Endometrial microvascular endothelial cells (primary cell): ENCODE measurements around the gene NADSYN1. TPM values are rescaled to one million over a fixed set of nuclear protein-coding genes. Genes with fewer than 3 reads are reported as not detected.

ENCODE experiments used
- in situ Hi-C: cut with HindIII; loops from 2 replicates; pipeline ENCODE4 v1.10.0; 2017; ENCODE audit warnings: low sequenced_read_pairs, low pct_unique_long_range_greater_than_20kb; ENCODE audit errors: inconsistent ontology term
- total RNA-seq: library from RNA; depleted of rRNA; stranded (reverse); fragments of >200 nt; gene quantifications from one replicate; pipeline ENCODE4 v1.2.3, GENCODE V29; 2015; ENCODE audit errors: inconsistent ontology term

NADSYN1 gene
- total RNA-seq, 1 donor from 2014 or later: 81.0 TPM

- in situ Hi-C loops: no loop called here
These were observed 20.0 kb upstream of the NADSYN1 start for GRCh38 chr11:71432761-71433647.

- in situ Hi-C loops: no loop called here
These were observed 19.2 kb upstream of the NADSYN1 start for GRCh38 chr11:71433648-71434450.

- in situ Hi-C loops: no loop called here
These were observed 18.4 kb upstream of the NADSYN1 start for GRCh38 chr11:71434576-71435130.

GRCh38 chr11:71435278-71435951, 17.6 kb upstream of the NADSYN1 start:
- in situ Hi-C loops: no loop called here

GRCh38 chr11:71436861-71437260, 16.1 kb upstream of the NADSYN1 start:
- in situ Hi-C loops: no loop called here

GRCh38 chr11:71437399-71437798, 15.6 kb upstream of the NADSYN1 start:
- in situ Hi-C loops: no loop called here

- in situ Hi-C loops: no loop called here
These were observed 15.1 kb upstream of the NADSYN1 start for GRCh38 chr11:71437879-71438278.

GRCh38 chr11:71438650-71439049, 14.4 kb upstream of the NADSYN1 start:
- in situ Hi-C loops: no loop called here

- in situ Hi-C loops: no loop called here
These were observed 12.8 kb upstream of the NADSYN1 start for GRCh38 chr11:71440021-71440755.

GRCh38 chr11:71441251-71441650, 11.8 kb upstream of the NADSYN1 start:
- in situ Hi-C loops: no loop called here

- in situ Hi-C loops: no loop called here
These were observed 10.9 kb upstream of the NADSYN1 start for GRCh38 chr11:71442123-71442522.

GRCh38 chr11:71442880-71443279, 10.1 kb upstream of the NADSYN1 start:
- in situ Hi-C loops: no loop called here

GRCh38 chr11:71443736-71444445, 9.1 kb upstream of the NADSYN1 start:
- in situ Hi-C loops: no loop called here

- in situ Hi-C loops: no loop called here
These were observed 8.2 kb upstream of the NADSYN1 start for GRCh38 chr11:71444811-71445210.

GRCh38 chr11:71446150-71446549, 6.9 kb upstream of the NADSYN1 start:
- in situ Hi-C loops: no loop called here

GRCh38 chr11:71446942-71447688, 5.9 kb upstream of the NADSYN1 start:
- in situ Hi-C loops: no loop called here

- in situ Hi-C loops: no loop called here
These were observed 5.2 kb upstream of the NADSYN1 start for GRCh38 chr11:71447791-71448256.
